NOMO-1 (cell line): Measurements from ENCODE around the gene RARRES1.
"Not testable (repeated sequence)": the region's sequence is repeated elsewhere in the genome, so short reads cannot be mapped to it uniquely, and the experiment has no call there.

Source experiments
- DNase-seq, 2 experiments: peaks; one replicate each; lab custom pipeline; 2025; ENCODE audit not compliant: unreplicated experiment in 2 of 2; lab: John Stamatoyannopoulos, UW

Gene RARRES1

DNA sequence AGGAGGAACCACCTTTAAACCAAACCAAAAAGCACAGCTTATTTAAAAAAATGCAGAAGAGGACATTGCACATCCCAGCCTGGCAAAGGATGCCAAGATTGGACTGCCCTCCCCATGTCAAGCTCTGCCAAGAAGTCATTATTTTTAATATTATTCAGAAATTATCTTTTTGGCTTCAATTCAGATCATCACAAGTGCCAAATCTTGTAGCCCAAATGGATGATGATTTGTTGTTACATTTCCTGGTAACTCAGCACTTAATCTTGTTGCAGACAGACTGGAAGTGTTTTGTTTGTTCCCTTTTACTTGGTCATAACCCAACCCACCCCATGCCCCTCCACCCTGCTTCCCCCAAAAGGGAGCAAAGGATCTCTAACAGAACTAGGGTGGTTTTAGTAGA lies 31.7 kb downstream of the RARRES1 start:
- DNase-seq, result no peak

DNA sequence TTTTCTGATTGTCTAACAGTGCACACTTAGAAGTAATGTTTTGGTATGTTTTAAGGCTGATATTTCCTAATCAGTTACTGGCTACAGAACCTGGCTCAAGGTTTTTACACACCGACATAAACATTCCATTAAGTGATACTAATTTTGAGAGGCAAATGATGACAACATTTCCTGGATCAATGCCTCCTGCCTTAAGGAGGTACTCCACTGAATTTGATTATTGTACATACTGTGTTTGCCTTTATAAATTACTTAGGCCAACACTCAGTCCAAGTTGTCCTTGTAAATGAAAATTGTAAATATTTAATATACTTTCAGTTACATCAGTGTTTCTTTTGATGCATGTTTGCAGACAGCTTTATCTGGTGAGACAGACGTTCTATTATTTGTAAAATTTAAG lies 35.6 kb downstream of the RARRES1 start:
- no peak for DNase-seq

DNA sequence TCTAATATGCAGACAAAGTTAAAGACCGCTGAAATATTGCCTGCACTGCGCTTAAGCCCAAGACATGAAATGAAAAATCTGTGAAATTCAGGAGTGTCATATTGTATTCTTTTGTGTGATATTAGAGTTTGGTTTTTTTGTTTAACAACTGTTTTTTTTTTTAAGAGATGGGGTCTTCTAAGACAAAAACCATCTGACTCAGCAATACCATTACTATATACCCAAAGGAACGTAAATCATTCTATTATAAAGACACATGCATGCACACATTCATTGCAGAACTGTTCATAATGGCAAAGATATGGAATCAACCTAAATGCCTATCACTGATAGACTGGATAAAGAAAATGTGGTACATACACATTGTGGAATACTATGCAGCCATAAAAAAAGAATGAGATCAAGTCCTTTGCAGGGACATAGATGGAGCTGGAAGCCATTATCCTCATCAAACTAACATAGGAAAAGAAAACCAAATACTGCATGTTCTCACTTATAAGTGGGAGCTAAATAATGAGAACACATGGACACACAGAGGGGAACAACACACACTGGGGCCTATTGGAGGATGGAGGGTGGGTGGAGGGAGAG lies 38.3 kb downstream of the RARRES1 start:
- DNase-seq, result not testable (repeated sequence)

DNA sequence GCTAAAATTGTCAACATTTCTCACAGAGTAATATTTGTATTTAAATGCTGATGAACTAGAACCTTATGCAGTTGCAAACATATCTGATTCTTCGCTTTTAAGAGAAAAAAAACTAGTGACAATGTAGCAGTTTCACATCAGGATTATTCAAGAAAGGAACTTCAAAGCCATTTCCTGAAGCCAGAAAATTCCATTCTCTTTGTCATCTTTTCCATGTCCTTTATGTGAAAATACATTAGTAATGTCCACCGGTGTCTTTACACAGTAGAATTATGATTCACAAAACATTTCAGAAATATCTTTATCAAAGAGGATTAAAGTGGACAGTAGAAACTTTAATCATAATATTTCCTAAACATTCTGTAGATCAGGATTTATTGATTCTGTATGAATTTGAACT lies 47.1 kb downstream of the RARRES1 start:
- no peak for DNase-seq

DNA sequence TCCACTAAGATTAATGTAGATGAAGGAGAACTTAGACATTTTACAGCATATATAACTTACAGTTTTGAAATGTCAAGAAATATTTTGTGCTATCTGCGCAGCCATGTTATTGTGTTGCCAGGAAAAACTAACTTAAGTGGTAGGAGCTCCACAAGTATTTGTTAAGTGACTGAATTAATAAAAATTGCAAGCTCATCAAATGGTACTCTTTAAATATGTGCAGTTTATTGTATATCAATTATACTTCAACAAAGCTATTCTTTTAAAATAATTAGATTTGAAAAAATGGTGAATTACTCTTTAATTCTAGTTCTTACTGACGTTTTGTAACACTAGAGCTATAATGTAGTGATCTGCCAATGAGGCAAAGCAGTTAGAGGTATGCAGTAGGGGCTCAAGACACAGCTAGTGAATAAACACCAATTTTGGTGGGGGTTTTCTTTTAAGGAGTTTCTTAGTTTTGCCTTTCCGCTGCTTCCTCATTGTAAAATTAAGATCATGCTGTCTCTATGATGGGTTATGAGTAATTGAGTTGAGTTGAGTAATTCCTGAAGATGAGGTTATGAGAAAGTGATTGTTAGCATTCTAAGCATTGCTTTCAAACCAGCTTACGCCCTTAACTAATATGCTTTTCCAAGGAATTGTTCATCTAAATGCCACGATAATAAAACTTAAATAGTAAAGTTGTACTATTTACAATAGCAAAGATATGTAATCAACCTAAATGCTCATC lies 48.9 kb downstream of the RARRES1 start:
- DNase-seq, result no peak

DNA sequence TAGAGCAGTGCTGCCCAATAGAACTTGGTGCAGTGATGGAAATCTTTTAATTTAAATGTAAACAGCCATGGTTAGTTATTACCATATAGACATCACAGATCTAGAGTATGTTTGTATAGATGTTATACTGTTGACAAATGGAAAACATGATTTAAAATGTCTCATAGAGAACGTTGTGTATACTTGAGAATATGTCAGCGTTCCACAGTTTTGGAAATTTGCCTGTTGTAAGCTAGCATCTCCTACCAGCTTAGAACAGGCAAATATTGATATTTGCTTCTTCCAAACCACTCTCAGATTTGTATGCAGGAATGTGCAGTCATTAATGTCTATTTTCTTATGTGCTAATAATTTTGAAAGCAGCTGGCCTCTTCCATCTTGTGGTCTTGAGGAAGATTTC lies 51.4 kb downstream of the RARRES1 start:
- DNase-seq, result no peak

DNA sequence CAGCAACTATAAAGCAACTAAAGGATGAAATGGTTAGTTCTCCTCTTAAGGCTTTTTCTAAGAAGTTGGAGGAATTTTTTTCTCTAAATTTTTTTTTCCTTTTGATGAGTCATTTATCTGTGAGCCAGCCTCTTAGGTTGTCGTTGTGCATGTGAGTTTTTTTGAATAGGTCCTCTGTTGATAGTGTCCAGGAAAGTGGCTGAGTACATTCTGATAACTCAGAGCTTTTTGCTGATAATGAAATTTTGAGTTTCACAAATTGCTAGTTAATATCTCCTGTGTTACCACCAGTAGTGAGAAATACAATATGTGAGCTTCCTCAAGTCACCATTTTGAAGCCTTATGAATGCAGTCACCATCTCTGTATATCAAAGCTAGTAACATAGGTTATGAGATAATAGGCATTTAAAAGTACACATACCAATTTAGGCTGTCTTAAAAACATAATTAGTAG lies 52.7 kb downstream of the RARRES1 start:
- DNase-seq, result no peak

DNA sequence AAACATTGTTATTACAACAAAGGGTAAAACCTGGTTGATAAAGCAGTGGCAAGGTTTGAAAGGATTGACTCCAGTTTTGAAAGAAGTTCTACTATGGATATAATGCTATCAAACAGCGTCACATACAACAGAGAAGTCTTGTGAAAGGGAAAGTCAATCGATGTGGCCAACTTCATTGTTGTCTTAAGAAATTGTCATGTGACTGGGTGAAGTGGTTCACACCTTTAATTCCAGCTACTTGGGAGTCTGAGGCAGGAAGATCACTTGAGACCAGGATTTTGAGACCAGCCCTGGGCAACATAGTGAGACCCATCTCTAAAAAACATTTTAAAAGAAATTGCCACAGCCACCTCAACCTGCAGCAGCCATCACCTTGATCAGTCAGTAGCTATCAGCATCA lies 53.6 kb downstream of the RARRES1 start:
- no peak for DNase-seq

DNA sequence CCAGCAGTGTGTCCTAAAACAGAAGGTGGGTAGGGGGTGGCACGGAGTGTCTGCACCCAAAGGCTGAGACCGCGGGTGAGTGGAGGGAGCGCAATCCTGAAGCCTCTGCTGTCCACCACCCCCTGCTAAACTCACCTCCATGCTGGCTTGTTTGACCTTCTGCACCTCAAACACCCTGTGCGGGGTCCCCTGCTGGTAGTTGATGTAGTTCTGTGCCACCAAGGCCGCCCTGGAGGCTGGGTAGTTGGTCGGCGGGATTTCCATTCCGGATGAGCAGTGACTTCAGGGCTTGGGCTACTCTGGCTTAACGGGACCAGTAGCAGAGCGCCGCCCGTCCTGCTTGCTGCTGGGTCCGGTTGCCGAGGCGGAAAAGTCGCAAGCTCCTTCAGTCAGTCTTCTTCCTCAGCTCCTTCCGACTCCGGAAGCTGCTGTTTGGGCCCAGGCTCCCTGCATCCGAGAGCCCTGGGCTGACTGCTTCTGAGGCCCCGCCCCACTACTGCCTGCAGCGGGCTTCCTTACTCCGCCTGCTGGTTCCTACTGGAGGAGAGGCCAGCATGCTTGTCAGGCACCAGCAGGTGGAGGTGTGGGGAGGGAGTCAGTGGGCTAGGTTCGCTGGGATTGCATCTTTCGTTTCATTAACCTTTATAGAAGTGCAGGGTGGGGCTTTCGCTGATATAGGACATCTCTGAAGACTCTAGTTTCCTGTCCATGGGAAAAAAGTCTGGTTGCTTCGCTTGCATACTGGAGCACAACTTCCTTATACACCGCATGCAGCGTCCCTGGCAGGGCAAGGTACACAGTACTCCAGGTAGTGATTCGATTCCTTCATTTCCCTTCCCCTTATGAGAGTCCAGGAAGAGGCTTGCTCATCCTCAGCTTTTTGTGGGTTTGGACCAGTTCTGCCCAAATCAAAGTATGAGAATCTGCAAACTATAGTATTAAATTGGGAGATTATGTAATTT lies 59.8 kb downstream of the RARRES1 start, which contains the start of gene LXN:
Gene LXN (minus strand): TSS at position 434 of the 962 bp plus-strand sequence. CDS start 170 bp downstream, at position 264.
- DNase-seq, result no peak

DNA sequence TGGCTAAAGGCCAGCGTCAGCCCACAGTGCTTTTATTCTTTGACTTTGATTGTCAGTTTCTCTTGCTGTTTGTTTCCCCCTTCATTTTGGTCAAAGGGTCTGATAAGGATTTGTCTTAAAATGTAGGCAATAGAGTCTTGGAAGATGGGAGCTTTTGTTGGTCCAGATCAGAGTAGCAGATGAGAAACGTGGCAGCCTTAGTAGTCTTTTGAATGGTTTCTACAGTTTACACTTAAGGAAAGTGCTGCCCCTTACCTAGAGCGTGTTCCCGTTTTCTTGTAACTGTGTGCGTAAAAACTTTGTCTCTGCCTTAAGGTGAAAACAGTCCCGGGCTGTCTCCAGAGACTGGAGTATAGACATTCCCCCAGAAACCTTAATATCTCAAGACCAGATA lies 60.4 kb downstream of the RARRES1 start:
- no peak for DNase-seq

DNA sequence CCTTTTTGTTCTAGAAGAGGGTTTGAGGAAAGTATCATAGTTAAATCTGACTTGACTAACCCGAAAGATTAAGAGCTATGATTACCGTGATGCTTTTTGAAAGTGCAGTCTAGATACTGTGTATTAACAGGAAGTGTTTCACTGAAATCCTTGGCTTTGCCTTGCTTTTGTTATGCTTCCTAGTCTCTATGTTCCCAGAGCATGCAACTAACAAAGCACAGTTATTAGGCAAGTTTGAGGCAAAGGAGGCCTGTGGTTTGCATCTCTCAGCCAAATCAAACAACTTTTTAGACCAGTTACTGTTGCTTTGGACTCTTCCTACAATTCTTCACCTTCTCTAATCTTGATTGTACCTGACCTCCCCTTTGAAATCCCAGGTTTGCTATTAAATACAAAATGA lies 63.8 kb downstream of the RARRES1 start:
- DNase-seq, result no peak

DNA sequence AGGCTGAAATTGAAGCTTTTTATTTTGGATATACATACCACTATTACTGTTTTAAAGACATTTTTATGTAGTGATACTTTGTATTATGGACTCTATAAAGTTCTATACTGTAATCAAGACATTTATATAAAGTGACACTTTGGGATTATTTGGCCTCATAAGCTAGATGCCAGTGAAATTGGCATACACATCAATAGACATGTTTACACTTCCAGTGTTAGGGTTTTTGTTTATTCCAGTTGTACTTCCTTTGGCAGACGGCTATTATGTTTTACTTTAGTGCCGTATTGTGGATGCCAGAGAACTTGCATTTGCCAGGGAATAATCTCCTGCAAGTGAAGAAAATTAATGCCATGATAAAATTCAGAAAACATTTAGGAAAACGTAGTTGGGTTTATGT lies 65.8 kb downstream of the RARRES1 start:
- no peak for DNase-seq

DNA sequence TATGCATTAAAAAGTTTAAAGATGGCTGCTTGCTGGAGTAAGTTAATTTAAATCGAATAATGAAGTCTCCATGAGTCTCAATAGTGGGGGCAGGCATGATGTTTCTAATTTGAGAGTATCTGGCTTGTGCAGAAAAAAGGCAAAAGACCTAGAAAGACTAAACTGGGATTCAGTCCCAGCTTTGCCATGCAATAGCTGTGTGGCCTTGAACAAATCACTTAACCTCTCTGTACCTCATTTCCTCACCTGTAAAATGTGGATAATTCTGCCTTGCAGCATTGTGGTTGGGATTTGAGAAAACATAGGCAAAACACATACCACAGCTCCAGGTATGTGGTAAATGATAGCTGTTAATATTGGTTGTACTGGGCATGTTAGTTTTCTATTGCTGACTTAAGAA lies 68.4 kb downstream of the RARRES1 start:
- no peak for DNase-seq

DNA sequence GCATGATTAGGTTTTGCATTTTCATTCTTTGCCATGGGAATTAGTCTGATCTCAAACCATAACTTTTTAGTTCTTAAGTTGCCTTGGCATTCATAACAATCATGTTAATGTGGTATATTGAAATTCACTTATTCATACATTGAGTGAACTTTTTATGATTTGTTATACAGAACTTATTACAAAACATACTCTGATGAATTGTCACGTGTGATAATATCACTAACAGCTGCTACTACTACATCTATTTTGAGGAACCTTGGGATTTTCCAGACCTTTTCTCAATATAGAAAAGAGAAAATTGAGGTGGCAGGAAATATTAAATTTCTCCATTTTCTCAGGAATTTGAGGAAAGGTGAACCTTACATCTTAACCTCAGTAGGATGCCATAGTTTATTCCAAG lies 69.0 kb downstream of the RARRES1 start:
- no peak for DNase-seq

DNA sequence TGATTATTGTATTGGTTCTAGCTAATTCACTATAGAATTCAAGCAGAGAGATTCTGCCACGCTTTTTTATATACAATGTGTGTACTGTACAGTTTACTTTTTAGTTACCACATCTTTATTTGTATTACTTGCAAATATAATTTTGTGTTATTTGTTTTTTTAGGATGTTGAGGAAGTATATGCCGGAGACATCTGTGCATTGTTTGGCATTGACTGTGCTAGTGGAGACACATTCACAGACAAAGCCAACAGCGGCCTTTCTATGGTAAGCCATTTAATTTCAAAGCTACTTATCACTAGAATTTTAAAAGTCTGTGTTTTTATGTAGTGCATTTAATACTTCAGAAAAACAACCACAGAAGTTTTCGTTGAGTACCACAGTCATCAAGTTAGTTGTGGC lies 71.5 kb downstream of the RARRES1 start:
- DNase-seq, result no peak

DNA sequence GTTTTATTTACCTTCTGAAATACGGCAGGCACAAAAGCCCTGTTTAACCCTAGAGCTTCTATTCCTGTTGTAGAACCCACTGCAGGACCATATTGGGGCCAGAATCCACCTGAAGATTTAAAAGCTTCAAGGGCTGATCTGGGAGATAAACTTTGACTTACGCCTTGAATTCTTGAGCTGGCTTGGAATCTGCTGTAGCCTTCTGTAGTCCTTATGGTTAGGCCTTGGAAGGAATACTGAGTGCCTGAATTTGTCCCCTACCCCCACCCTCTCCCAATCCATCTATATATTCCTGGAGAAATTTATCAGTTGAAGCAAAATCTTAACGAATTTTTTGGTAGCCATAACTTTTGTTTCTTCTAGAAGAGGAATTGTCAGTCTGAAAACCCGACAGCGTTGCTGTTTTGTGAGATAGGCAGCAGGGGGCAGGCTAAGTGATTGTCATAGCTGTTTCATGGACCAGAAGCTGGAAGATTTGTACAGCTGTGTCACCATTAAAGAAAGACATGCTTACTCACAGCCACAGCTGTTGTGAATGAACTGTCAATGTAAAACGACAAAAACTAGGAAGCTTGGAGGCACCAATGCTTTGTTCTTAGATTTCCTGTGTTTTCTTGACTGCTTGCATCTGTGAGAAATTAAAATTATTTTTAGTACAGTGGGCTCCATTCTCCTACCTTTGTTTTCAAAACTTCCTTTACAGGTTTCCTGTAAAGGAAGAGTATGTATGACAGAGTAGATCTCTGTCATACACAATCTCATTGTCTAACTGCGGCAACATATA lies 72.6 kb downstream of the RARRES1 start:
- peak in 1 of 2 experiments; percentile 60 for DNase-seq

DNA sequence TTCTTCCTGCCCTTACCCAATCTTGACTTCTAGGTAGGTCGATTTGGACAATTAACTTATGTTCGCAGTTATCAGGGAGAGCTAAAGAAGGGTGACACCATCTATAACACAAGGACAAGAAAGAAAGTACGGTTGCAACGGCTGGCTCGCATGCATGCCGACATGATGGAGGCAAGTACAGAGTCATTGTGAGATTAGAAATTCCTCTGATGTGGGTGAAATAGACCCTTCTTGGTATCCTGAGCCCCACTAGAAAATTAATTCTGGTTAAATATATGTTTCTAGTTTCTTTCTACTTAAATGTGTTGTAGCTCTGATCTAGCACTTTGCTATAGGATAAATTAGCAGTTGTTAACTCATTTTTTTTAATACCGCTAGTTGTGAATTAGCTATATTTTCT lies 73.4 kb downstream of the RARRES1 start:
- DNase-seq, result no peak

DNA sequence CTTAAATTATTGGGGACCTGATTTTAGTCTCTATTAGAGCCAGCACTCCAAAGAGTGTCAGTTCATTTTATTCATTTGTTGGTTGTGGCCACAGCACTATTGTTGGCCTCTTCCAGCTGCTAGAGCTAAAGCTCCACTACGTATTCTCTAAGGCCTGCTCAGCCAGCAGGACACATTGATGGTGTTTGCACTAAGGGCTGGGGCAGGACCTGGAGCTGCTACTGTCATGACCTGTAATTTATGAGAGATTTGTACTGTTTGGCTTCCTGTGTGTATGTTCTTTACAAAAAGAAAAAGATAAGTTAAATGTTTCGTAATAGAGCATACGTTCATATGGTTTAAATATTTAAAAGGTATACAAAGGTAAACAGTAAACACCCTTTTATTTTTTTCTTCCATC lies 79.8 kb downstream of the RARRES1 start:
- DNase-seq, result no peak

DNA sequence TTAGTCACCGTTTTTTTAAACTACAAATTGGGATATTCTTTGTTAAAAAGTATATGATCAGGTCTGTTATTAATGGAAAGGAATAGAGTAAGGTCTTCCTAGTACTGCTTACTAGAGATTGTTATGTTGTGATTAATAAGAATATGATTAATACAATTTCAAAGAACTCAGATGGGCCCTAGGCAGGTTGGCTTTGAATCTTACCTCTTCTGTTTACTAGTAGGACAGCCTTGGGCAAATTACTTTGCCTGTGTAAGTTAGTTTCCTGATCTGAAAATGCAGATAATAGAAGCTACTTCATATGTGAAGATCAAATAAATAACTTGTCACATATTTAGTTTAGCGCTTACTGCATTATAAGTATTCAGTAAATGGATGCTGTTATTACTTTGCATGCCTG lies 81.1 kb downstream of the RARRES1 start:
- DNase-seq, result no peak

DNA sequence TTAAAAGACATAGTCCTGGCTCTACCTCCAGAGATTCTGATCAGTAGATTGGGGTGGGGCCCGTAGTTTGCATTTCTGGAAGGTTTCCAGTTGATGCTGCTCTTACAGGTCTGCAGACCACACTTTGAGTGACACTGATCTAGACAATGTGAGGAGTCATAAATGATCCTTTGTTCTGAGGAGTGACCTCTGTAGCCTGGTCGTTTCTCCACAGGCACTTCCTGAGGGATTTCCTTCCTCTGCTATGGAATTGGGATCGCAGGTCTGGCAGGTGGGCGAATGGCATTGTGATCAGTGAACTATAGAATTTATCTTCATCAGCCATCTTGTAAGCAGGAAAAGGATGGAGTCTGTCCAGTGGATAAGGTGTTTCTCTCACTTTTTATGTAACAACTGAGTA lies 82.5 kb downstream of the RARRES1 start:
- no peak for DNase-seq
